GM18868 (cell line): ENCODE data around the gene SH3GL1.
A peak's percentile ranks its signal among the peaks of the same experiment; 100 is the strongest.

Source experiments
- ATAC-seq: cut with Tn5 transposase; IDR thresholded peaks from one replicate; pipeline ENCODE4 v1.9.1; 2021; ENCODE audit warnings: mild to moderate bottlenecking, moderate library complexity; ENCODE audit not compliant: unreplicated experiment

SH3GL1 gene

DNA sequence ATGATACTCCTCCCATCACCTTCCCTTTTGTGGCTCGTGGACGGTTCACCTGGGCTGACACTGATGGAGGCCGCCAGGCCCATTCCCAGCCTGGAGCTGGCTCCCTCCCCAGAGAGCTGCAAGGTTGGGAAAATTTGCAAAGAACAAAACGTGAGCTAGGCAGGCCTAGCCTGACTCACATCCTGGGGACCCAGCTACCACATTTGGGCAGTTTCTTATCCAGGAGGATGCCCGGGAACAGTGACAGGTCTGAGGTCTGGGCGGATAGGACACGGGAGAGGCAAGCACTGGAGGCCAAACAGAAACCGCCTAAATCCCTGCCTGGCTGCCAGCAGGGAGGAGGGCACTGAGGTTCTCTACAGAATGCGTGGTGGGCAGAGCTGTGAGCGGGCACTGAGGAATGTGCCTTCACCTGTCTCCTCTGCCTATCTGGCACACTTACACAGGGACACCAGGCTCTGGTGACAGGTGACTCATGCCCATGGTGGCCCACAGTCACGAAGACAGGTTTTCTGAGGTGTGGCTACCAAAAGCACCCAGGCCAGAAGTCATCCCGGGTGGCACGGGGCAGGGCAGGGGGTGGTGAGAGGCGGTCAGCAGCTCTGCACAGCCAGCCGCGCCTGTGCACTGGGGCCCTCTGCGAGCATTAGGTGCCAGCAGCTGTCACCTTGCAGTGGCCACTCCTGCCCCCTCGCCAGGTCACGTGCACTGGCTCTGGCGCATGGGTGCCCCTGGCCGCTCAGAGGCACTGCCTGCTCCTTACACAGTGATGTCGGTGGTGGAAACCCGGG, 23.2 kb downstream of the SH3GL1 start:
- no peak for ATAC-seq

DNA sequence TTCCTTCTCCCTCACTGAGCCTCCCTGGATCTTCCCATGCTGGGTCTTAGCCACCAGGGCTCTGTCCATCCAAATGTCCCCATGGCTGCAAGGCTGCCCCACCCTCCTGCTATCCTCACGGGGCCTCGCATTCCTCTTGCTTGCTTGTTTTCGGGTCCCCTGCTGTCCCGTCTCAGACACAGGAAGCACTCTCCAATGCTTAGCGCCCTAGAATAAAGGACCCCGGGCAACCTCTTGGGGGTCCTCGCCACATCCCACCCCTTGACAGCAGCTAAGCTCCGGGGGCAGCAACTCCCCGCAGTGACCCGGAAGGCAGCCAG, 23.7 kb downstream of the SH3GL1 start:
- no peak for ATAC-seq

DNA sequence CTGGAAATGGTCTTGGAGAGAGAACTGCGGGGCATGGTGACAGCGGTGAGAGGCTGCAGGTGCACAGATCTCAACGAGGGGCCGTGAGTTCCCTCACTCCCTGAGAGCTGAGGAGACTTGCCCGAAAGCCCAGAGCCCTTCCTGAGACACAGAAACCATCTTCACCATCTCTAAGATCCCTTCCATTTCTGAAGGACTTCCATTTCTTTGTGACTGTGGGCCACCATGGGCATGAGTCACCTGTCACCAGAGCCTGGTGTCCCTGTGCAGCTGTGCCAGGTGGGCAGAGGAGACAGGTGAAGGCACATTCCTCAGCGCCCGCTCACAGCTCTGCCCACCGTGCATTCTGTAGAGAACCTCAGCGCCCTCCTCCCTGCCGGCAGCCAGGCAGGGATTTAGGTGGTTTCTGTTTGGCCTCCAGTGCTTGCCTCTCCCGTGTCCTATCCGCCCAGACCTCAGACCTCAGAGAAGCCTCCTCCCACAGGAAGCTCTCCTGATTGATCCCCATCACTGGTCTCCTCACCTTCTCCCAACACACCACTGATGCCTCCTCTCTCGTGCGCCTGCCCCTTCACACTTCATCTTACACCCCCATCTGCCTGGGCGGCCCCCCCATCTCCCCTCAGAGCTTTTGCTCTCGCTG, 24.2 kb downstream of the SH3GL1 start:
- peak; percentile 8 for ATAC-seq

DNA sequence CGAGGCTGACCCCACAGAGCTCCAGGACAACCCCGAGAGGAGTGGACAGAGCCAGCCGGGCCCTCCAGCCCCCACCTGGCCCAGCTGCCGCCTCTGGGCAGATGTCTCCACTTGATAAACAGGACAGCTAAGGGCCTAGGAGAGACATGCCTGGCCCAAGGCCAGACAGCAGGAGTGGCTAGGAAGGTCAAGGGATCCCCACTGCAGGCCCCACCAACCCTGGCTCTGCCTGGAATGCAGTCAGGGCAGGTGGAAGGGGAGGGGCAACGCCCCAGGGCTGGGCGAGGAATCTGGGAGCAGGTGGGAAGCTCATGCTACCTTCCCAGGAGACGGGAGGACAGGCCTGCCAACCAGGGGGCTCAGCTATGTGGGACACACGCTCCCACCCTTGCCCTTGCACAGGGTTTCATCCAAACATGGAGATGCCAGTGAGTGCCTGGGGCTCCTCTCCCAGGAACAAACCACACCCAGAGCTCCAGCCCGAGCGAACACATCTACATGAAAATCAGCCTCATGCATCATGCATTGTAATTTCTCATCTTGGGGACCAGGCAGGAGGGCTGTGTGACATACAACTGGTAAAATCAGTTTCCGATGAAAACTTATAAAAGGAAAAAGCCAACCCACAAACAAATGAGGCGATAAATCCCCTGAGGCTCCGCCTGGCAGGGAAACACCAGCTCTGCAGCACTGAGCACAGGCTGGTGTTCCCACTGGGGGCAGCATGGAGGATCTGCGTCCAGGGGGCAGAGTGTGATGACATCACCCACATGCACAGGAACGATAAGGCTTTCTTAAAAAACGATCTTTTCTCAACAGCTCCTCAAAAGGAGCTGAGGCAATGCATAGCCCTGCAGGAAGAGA, 25.0 kb downstream of the SH3GL1 start:
- peak; percentile 49 for ATAC-seq

DNA sequence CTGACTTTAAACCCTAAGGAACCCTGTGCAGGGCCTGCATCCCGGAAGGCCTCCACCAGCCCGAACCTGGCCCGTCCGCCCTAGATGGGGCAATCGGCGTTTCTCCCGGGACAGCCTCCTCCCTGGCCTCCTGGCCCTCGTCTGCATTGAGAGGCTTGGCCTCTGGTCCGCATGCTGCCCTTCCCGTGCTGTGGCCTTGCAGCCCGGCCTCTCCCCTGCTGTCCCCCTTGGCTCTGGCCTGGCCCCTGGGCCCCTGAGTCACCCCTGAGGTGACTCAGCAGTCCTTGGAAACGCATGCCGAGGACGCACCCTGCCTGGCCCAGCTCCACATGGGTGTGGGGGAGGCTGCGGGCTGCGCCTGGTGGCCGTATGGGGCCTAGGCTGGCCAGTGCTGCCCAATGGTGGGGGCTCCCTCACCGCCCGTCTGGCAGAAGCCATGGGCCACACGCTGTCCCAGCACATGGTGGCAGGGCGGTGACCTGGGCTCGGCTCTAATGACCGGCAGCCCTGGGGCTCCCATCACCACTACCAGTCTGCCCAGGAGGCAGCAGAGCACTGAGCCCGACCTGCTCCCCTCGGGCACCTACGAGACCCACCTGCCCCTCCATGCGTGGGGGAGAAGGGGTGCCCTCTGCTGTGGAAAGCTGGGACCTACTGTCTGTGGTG, 25.7 kb downstream of the SH3GL1 start:
- ATAC-seq: no peak

DNA sequence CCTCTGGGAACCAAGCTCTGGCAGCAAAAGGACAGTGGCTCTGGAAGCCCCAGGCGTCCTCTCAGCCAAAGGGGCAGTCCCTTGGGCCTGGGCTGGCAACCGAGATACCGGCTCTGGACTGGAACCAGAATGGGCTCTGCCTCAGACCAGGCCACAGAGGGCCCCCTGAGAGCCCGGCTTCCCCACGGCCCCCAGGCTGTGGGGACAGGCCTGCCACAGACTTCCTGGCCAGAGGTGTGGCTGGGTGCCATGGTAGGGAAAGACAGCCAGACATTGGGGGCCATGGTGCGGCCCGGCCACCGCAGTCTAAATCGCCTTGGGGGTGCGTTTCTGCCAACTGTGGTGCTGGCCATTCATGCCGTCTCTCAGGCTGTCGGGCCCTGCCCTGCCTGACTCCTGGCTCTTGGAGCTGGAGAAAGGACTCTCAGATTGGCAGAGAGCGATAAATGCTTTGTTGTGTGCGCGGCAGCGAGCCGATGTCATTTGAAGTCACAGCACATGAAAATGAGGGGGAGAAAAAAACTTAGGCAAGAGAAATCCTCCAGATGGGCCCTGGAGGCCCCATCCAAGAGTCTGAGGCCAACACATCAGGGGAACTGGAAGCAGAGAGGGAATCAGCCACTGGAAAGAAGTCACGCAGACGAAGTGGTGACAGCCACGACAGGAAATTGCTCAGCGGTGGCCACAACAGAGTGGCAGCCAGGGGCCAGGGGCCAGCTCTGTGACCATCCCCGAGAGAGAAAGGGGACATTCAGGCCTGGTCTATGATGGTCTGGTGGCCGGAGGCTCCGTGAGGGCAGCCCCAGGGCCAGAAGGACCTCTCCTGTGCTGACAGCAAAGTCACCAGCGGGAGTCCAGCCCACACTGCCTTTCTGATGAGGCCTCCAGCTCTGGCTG, 26.5 kb downstream of the SH3GL1 start:
- ATAC-seq: no peak

DNA sequence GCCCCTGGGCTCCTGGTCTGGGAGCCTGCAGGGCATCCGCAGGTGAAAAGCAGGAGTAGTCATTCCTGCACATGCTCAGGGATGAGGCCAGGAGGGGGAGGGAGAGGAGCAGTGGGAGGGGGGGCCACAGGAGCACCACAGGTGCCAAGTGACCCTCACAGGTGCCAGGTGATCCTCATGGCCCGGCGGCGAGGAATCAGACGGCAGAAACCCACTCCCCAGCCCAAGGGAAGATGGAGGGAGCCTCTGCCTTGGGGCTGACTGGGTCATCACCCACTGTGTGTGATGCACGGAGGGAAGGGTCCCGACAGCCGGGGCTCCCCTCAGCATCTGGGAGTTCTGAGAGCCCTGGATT, 27.4 kb downstream of the SH3GL1 start:
- ATAC-seq: no peak

DNA sequence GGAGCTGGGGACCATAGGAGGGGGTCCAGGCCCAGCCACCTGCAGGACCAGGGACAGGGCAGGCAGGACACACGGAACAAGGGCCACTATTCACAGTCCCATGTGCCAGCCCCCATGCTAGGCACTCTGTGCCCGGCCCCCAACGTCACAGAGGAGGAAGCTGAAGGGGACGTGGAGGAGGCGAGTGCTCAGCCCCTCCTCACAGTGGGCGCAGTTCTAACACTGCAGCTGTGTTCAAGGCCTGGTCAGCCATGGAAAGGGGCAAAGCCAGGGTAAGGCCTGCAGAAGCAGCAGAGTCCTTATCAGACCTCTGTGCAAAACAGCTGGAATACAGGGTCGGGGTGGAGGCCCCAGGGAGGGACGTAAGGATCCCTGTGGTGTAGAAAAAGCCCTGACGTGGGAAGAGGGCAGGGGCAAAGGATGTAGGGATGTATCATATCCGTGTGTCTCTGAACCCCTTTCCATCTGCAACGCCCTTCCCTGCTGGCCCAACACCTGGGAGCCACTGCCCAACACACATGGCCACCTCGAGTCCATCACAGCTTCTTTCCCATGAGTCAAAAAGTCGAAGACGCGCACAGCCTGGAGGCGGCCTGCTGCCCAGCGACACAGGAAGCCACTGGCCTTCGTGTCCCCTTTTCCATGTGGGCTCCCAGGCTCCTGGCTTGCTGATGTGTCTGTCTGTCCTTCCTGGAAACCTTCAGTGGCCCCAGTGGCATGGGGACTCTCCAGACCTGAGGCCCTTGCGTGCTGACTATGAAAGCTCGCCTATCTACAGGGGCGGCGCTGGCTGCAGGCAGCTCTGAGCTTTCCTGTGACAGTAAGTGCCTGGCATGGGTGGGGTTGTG, 28.0 kb downstream of the SH3GL1 start:
- no peak for ATAC-seq

DNA sequence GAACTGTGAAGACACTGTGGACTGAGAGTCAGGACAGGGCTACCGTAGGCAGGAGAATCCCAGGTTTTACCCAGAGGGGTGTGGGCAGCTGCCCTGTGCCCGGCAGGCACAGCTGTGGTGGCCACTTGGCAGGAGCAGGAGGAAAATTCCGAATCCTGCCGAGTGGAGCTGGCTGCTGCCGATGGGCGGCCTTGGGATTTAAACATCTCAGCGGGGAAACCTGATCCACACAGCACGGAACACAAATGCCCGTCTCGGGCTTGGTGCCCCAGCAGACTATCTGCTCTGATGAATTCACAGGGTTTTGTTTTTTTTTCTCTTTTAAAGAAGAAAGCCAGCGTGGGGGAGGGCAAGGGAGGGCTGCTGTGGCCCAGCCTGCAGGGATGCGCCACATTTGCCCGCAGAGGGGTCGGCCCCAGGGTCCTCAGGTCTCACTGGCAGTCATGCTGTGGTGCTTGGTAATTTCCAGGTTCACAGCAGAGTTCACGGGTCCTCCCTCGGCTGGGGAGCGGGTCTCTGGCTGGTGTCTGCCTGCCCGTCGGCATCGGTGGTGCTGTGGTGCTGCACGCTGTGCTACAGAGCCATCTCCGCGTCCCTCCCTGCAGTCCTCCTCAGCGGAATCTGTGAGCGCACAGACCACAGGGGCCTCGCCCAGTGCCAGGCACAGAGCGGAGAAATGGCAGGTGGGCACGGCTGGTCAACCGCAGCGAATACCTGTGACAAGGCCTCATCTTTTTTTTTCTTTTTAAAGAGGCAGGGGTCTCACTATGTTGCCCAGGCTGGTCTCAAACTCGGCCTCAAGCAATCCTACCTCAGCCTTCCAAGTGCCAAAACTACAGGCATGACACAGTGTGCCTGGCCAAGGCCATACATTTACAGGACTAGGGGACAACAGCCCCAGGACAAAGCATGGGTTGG, 28.8 kb downstream of the SH3GL1 start:
- no peak for ATAC-seq

DNA sequence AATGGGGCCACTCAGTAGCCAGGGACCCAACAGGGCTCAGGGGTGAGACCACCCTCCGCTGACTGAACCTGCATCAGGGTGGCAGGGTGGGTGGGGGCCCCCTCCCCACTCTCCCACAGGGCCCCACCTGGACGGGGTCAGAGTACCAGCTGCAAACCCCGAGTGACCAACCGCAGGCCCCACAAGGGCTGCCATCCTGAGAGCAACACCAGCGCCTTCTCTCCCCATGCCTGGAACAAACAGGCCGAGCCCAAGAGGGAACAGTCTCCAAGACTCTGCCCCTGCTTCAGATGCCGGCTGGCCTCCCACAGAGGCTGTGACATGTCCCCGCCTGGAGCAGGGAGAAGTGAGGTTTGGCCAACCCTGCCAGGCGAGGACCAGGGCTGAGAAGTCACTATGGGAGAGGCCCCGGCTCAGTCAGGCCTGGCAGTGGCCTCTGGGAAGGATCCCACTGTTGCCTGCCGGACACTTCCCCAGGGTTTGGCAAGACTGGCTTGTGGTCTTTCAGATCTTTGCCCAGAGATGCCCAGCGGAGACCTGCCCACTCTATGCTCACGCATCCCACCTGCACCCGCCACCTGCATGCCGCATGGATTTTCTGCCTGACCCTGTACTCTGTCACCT, 29.8 kb downstream of the SH3GL1 start:
- no peak for ATAC-seq

DNA sequence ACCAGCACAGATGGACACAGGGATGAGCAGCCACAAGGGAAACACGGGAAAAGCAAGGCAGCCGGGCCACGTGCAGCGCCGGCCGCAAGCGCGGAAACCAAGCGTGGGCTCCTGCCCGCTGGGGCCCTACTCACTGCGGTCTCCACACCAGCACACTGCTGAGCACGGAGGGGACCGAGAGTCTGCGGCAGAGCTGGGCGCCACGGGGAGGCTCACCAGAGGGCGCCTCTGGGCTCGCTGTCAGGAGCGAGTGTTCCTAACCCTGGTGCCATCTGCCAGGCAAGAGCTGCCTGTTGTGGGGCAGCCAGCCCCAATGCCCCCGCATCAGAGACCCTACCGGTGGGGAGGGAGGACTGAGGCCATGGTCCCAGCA, 30.5 kb downstream of the SH3GL1 start:
- ATAC-seq: peak; percentile 40

DNA sequence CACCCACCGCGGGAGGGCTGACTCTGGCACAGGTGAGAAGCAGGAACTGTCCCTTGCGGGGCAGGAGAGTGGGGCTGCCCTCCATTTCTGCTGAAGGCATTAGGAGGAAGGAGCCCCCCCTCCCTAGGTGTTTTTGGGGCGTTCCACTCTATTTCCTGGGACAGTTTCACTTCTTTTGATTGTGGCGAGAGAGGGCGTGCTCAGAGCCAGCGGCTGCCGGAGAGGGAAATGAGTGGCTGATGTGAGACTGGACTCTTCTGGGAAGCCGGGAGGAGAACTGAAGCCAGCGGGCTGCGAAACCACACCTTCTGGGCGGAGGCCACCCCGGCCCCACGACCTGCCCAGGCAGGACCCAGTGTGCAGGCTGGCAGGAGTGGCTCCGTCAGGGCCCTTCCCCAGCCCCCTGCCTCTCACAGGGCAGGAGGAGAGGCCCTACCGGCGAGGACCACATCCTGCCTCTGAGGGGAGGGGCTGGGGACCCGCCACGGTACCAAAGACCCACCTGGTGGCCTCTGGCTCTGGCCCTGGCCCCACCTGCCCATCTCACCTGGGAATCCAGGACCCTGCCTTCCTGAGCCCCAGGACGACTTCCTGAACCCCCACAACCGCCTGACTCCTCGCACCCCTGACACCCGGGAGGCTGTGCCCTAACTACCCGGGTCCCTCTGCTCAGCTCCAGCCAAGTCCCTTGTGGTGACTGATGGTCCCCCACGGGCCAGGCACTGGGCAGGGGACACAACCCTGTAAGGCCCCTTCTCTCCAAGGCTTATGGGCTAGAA, 31.0 kb downstream of the SH3GL1 start:
- ATAC-seq: peak; percentile 53

DNA sequence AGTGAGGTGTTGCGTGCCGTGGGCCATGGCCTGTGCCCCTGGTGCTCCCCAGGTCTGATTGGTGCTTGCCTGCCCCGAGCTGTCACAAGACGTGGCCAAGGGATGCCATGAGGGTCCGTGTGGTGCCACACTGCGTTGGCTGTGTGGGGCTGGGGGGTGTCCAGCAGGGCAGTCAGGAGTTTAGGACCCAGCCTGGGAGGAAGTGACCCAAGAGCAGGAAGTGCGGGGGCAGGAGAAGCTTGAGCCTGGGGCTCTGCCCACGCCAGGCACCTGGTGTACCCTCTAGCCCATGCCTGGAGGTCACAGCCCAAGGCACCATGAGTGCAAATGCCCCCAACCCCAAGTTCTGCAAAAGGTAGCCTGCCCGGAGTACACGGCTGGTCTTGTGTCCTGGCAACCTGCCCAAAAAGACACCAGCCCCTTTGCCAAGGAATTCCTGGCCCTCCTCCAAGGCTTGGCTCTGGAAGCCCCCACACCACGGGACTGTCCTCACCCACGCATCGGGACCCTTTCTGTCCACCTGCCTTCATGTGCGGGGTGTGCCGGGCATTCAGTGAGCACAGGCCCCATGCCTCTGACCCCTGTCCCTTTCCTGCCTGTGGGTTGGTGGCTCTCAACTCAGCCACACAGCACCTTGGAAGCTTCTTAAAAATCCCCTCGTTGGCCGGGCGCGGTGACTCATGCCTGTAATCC, 32.1 kb downstream of the SH3GL1 start:
- ATAC-seq: no peak

DNA sequence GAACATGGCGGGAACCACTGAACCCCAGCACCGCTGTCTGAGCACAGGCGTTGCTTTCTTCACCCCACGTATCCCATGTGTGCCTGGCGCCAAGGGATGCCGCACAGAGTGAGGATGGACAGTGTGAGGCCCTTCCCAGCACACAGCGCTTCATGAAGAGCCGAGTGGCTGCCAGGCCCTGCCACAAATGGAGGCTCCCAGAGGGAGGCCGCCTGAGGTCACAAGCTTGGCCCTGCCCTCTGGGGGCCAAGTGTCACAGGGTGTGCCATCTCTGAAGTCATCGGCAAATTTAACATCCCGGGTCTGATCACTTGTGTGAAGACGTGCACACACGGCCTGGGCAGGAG, 32.6 kb downstream of the SH3GL1 start:
- no peak for ATAC-seq

DNA sequence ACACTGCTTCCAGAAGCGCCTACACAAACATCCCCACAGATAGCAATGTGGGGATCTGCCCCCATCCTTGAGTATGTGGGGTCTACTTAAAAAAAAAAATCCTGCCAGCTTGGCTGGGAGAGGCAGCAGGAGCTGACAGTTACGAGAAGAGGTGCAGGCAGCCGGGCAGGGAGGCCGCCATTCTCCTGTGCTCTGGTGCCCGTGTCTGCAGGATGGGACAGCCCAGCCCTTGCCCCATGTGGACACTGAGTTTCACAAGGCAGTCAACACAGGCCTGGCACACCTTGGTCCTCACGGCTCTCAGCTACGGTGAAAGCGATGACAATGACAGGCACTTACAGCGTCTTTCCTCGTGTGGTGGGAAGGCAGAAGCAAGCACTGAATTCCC, 33.0 kb downstream of the SH3GL1 start:
- no peak for ATAC-seq

DNA sequence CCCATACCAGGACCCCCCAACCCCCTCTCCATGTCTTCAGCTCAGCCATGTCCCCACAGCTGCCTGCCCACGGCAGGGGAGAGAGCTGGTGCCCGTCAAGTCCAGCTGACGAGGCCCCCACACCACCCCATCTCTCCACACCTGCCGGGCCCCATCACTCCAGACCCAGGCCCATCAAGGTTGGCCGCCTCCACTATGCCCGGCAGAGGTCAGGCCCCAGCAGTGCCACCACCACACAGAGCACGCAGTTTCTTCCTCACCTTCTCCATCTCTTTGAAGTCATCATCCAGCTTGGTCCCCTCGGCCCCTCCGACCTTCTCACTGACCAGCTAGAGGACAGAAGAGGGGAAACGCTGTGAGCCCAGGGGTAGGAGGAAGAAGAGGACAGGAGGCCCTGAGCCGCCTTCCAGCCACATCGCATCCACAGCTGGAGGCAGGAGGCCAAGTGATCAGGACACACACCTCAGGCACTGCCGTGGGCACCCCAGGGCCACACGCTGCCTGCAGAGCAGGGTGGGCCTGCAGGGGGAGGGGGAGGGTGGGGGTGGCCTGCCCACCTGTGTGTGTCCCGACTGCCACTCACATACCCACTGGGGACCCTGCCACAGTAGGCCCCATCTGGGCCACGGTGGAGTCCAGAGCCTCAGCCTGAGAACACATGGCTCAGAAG, 33.5 kb downstream of the SH3GL1 start:
- ATAC-seq: no peak
